HG03108 (cell line): Measurements from ENCODE around the gene SENP6.
"Not testable (repeated sequence)": the region's sequence is repeated elsewhere in the genome, so short reads cannot be mapped to it uniquely, and the experiment has no call there.

Experiments used
- ATAC-seq: cut with Tn5 transposase; IDR thresholded peaks from one replicate; pipeline ENCODE4 v1.9.1; 2021; ENCODE audit warnings: moderate library complexity; ENCODE audit not compliant: unreplicated experiment

Gene SENP6

DNA sequence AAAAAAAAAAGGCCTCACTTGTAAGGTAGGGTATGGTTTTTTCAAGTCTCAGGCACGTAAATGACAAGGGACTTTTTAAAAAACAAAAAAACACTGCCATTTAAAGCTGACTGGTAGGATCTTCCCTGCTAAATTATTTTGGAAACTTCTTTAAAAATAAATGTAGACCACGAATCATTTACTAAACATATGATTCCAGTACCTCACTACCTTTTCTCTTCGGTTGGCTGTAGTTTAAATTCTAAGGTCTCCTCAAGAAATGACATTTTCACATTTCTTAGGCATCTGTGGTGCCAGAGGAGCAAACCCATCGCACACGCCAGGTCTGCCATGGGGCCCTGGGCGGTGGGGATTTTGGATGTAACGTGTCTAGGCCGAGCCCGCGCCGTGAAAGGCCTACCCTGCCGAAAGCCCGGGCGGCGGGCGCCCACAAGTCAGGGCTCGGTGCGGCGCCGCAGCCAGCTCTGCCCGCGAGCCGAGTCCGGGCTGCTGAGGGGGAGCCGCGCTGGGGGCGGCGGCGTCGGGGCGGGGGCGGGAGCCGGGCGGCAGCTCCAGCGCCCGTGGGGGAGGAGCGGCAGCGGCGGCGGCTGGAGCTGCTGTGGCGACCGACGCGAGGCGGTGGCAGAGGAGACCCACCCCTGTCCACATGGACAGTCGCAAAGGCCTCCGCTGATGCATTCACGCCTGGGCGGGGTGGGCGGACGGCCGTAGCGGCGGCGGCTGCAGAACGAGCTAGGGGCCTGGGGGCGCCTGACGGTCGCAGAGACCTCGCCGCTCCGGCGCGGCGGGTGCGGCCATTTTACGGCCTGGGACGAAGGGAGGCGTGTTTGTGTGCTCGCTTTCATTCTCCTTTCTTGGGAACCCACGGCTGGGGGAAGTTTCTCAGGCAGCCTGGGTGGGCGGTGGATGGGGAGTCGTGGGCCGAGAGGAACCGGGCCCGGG, at the start of gene SENP6:
SENP6 (plus strand) TSS at position 577 of the 942 bp plus-strand sequence. CDS start 645 bp downstream, outside the sequence.
- peak; percentile 65 for ATAC-seq

GRCh38 chr6:75556240-75556639, 45.4 kb upstream of the SENP6 start:
- no peak for ATAC-seq

DNA sequence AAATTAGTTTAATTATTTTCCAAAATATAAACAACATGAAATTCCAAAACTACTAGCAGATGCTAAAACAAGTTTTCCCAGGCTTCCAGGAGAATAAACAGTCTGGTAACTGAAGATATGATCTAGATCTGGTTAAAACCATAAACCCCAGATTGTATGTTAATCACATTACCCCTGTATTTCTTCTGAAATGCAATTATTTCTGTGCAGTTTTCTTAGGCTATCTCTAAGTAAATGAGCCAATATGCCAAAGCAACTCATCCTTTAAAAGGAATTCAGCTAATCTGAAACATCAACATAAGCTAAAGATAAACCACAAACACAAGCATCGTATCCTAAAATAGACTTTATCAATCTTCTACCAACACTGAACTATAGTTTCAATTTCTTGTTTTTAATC, 44.6 kb upstream of the SENP6 start:
- no peak for ATAC-seq

- peak; percentile 85 for ATAC-seq
Measured at GRCh38 chr6:75563032-75563431, 38.6 kb upstream of the SENP6 start.

- ATAC-seq, result no peak
Measured at GRCh38 chr6:75566137-75566767, 35.4 kb upstream of the SENP6 start.

DNA sequence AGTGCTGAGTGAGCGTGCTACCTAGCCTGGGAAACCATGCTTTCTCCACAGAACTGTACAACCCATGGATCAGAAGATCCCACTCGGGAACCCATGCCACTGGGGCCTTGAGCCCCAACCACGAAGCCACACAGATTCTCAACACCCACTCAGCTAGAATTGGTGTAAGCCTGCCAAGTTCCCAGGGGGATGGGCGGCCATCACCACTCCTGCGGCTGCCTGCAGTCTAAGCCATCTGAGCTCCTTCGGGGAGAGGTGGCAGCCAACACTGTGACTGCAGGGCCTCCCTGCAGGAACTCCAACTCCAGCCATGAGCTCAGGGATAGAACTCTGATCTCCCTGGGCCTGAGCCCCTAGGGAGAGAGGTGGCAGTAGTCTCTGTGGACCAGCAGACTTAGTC, 33.6 kb upstream of the SENP6 start:
- no peak for ATAC-seq

GRCh38 chr6:75568965-75569364, 32.7 kb upstream of the SENP6 start:
- ATAC-seq, result no peak

- ATAC-seq, result not testable (repeated sequence)
Measured at GRCh38 chr6:75570671-75571070, 31.0 kb upstream of the SENP6 start.

DNA sequence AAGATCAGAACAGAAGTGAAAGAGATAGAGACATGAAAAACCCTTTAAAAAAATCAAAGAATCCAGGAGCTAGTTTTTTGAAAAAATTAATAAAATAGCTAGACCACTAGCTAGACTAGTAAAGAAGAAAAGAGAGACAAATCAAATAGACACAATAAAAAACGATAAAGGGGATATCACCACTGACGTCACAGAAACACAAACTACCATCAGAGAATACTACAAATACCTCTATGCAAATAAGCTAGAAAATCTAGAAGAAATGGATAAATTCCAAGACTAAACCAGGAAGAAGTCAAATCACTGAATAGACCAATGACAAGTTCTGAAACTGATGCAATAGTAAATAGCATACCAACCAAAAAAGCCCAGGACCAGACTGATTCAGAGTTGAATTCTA, 29.6 kb upstream of the SENP6 start:
- ATAC-seq, result no peak

DNA sequence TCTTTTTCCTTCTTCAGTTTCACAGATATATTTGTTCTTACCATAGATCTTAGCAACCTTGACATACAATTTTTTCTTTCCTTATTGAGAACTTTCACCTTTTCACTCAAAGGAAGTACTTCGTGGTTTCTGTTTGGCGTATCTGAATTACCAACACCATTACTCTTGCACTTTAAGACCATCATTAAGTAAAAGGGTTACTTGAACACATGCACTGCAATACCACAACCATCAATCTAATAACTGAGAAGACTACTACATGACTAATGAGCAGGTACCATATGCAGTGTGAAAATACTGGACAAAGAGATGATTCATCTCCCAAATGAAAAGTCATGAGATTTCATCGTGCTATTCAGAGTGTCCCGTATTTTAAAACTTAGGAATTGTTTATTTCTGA, 21.7 kb upstream of the SENP6 start:
- ATAC-seq, result peak; percentile 65

GRCh38 chr6:75581231-75581630, 20.4 kb upstream of the SENP6 start:
- no peak for ATAC-seq

GRCh38 chr6:75584552-75584951, 17.1 kb upstream of the SENP6 start:
- ATAC-seq, result not testable (repeated sequence)

GRCh38 chr6:75588948-75589347, 12.7 kb upstream of the SENP6 start:
- ATAC-seq, result no peak

- ATAC-seq, result no peak
Measured at GRCh38 chr6:75590370-75590769, 11.3 kb upstream of the SENP6 start.

GRCh38 chr6:75596380-75596779, 5.3 kb upstream of the SENP6 start:
- not testable (repeated sequence) for ATAC-seq

DNA sequence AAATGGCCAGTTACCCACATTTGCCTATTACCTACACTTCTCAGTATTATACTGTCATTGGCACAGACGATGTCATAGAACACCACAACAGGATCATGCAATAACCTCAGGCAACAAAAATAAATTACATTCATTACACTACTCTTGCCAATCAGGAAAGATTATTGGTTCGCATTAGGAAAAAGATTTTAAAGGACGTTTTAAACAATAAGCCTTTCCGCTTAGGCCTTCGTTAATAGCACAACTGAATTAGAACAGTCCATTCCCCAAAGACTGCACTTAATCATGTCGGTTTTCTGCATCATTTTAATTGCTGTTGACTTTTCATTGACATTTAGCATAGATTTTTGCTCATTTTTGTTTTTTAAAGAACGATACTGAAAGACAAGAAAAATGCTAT, 912 bp upstream of the SENP6 start:
- no peak for ATAC-seq

DNA sequence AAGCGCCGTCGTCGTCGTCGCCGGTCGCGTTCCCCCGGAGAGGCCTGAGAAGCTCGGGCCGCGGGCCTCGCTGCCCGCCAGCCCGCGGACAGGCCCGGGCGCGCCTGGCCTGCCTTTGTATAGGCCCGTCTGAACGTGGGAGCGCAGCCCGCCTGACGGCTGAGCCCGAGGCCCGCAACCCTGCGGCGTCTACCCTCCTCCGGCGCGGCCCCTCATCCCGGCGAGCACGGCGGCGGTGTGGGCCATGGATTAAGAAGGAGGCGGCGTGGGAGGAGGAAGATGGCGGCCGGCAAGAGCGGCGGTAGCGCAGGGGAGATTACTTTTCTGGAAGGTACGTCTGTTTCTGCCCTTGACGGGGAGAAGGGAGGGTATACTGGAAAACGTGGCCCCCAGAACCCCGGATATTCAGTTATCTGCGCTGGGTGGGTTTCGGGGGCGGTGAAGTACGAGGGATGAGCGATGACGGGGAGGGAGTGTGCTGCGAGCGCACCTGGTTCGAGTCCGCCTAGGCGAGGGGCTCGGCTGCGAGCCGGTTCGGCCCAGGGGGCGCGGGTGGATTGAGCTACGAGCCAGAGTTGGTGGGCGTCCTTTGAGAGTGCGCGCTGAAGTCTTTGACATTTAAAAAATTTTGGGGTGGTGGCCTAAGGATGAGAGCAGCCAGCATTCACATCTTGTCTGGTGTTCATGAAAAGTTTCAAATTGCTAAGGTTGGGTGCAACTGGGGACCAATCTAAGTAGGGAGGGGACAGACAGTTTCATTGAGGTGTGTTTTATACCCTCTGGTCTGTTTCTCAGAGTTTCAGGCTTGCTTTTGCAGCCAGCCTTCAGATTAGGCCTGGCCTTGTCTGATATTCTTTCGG, 796 bp downstream of the SENP6 start:
- ATAC-seq, result peak; percentile 30

DNA sequence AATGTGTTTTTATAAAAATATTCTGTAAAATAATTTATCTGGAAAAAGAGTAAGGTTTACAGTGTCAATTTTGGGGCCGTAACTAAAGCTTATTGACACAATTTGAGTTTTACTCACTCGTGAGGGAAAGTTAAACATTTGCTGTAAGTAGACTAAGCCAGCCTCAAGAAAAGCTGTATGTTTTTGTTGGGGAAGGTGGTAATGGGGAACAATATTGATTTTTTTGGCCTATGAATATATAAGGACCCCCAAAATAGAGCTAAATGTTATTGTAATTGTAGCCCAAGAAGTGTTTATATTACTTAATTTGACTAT, 1.4 kb downstream of the SENP6 start:
- ATAC-seq, result no peak

GRCh38 chr6:75604294-75604693, 2.6 kb downstream of the SENP6 start:
- no peak for ATAC-seq

- no peak for ATAC-seq
Measured at GRCh38 chr6:75605635-75606034, 4.0 kb downstream of the SENP6 start.

GRCh38 chr6:75608304-75608703, 6.6 kb downstream of the SENP6 start:
- ATAC-seq, result no peak
